HG02970 (cell line): ENCODE data around the gene CRYBG3.
A peak's percentile ranks its signal among the peaks of the same experiment; 100 is the strongest.

Experiments used
- ATAC-seq: cut with Tn5 transposase; IDR thresholded peaks from one replicate; pipeline ENCODE4 v1.9.1; 2021; ENCODE audit warnings: mild to moderate bottlenecking, moderate library complexity, moderate number of reproducible peaks; ENCODE audit not compliant: unreplicated experiment, low FRiP score

The CRYBG3 gene

DNA sequence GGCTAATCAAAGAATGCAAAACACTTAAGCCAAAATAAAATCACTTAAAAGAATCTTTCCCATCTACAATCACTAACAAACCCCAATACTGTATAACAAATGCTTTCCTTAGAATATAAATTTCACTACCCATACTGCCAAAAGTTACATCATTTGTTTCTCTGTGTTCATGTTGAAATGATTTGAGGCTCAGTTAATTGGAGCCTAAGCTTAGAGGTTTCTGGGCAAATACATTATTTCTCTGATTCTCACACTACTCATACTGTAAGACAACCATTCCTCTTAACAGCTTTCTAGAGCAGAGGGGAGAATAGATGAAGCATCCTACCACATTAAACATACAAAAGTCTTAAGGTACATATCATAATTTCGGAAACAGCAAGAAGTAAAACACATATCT, 148.3 kb downstream of the CRYBG3 start:
- ATAC-seq = no peak

DNA sequence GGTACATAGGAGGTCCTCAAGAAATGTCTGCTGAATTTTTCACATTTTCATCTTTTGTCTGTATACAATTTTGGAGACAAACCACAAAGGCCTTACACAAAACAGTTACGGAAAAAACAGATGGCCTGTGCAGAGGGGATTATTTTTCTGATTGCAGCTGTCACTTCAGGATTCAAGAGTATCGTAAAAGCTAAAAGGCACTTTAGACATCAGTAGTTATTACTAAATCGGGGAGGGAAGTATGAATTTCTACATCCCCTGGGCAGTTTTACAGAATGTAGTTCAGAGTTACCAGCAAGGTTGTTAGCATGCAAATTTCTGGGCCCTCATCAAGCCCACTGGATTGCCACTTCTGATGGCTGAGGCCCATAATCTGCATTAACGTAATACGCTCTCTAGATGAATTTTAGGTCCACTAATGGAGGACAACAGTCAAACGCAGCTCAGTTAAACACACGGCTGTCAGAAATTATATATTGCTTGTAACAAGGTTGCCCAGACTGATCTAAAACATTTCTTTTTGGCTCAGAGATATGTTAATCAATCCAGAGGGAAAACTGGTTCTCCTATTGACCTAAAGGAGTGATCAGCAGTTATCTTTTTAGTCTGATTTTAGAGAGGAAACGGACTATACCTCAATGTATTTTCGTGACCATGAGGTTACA, 149.3 kb downstream of the CRYBG3 start:
- ATAC-seq = no peak

DNA sequence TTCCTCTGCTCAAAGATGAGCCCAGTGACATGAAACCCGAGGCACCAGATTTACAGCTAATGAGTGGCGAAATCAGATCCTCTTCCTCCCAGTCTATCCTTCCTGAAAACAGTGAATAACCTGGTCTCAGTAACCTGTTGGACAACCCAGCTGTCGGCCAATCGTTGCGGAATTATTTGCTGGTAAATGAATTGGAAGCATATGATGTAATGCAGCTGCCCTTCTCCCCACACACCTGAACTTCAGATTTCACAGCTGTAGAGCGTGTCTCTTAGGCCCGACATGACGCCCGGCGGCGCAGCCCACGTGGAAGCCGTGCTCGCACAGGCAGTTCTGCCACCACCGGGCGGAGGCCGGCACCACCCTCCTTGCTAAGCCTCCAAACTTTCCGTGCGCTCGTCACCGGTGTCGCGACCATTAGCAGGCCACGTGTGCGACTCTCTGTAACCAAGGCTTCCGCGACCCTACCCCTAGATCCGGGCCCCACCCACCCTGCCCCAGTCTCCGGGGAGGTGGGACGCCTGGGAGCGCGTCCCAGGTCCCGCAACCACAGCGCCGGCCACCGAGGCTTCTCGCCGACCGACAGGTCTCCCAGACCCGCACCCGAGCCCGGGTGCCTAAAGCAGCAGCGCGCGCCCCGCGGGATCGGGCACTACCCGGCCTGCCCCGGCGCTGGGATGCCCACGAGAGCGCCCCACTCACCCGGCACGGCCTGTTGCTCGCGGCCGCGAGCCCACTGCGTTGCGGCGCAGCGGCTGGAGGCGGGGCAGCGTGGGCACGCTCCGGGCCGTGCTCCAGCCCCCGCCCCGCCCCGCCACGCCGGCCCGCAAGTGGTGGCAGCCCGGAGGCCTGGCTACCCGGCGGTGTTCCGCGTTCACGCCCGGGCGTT, 150.1 kb downstream of the CRYBG3 start, which contains the start of gene RIOX2:
Gene RIOX2, minus strand, starts transcription at position 753 of the 889 bp plus-strand sequence. CDS start 4,838 bp downstream, outside the sequence.
- peak; percentile 90 for ATAC-seq

DNA sequence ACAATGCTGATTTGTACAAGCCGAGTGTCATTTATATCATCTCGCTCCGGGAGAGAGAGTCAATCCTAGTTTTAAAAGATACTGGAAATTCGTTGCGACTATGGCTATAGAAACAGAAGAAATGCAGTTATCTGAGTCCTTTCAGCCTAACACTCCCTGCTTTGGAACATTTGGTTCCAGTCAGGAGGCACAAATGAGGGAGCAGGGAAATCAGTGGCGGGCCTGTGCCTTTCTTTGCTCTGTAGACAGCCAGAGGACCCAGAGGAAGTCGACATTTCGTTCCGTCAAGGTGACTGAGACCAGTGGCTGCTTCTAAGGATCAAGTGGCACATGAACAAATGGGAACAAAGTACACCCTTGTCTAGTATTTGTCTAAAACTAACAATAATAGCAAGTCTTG, 151.2 kb downstream of the CRYBG3 start:
- ATAC-seq = no peak

DNA sequence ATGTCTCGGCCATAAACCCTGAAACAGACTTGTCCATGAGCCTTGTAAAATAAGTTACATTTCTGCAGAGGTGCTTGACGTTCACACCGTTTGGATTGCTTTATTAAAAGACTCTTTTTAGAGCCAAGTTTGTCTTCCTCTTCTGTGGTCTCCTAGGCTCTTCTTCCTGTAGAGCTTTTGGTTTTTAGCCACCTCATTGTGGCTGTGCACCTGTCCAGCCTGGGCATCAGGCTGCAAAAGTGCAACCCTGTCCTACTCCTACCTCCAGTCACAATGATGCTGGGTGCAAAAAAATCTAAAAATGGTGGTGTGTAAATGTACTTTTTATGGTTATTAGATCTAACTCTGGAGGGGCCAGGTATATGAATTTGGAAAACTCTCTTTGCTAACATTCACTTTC, 153.2 kb downstream of the CRYBG3 start:
- ATAC-seq = no peak

DNA sequence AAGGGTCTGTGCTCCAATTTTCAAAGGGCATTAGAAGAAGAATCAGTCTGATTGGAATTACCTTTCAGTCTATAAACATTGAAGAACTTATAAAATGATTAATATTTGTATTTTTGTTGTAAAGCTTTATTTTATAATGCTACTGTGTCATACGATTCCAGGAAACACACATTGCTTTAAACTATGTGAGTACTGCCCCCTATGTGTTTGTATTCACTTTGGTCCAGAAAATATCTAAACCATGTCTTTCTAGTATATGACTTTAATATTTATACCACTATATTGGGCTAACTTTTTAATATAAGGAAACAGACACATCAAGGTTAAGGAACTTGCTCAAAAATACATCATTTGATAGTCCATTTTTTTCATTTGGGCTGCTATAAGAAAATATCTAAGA, 153.7 kb downstream of the CRYBG3 start:
- ATAC-seq = no peak

DNA sequence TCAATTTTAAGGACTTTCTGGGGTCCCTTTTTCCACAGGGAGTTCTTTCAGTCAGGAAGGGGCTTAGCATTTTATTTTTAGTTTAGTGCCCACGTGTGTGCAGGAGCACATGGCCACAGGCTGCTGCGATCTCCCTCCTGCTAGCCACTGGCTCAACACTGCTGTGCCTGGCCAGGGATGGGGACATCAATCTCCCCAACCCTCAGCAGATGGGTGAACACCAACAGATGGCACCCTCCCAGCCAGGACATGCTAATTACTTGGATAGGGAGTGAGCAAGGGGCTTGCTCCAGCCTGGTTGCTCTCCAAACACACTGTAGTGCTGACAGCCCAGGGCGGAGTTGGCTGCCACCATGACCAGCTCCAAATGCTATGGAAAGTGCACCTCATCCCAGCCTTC, 157.8 kb downstream of the CRYBG3 start:
- no peak for ATAC-seq

DNA sequence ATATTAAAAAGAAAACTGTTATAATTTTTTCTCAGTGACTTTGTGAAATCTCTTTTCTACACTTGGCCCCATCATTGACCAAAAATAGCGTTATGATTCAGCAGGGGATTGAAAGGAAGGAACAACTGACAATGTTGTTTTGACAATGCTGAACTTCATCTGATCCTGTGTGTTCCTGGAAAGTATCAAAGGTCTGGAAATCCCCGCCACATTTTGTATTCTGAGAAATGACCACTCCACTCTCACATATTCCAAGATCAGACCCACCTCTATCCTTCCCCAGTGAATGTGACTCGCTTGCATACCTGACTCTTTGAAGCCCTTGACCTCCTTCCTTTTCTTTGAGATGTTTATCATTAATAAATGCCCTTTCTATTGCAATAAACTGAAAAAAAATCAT, 160.1 kb downstream of the CRYBG3 start:
- no peak for ATAC-seq

DNA sequence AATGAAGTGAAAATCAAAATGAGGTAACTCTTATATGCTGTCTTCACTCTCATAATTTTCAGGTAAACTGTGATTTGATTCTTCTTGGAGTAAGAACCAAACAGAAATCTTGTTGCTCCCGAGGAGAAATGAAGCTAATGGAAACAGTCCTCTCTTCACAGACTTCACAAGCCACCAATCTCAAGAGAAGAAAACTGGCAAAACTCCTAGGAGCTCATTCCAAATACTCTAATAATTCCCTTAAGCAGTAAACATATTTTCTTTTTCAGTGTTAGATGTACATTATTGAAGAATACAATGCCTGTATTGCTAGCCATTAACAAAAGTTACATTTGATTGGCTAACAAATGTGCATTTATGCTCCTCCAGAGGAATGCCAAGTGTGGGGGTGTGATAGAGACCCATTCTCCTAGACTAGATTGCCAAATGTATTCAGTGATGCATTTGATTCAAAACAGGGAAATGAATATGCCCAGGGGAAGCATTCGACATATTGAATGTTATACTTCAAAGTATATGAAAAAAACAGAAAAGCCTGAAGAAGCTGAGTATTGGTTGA, 162.2 kb downstream of the CRYBG3 start:
- ATAC-seq = no peak

DNA sequence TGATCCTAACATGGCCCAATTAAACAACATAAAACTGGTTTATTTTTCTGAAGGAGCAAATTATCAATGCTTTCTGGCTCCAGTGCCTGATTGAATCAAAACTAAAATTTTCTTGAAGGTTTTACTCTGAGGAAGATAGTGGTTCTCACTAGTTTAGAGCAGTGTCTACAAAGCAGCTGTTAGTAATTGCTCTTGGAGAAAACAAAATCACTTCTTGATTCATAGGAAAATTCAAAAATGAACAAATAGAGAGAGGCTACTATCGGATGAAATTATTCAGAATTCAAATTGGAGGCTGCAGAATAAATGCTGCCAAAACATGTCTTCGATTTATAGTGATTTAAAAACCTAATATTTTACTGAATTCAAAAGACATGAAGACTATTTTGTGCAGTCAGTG, 165.5 kb downstream of the CRYBG3 start:
- no peak for ATAC-seq

DNA sequence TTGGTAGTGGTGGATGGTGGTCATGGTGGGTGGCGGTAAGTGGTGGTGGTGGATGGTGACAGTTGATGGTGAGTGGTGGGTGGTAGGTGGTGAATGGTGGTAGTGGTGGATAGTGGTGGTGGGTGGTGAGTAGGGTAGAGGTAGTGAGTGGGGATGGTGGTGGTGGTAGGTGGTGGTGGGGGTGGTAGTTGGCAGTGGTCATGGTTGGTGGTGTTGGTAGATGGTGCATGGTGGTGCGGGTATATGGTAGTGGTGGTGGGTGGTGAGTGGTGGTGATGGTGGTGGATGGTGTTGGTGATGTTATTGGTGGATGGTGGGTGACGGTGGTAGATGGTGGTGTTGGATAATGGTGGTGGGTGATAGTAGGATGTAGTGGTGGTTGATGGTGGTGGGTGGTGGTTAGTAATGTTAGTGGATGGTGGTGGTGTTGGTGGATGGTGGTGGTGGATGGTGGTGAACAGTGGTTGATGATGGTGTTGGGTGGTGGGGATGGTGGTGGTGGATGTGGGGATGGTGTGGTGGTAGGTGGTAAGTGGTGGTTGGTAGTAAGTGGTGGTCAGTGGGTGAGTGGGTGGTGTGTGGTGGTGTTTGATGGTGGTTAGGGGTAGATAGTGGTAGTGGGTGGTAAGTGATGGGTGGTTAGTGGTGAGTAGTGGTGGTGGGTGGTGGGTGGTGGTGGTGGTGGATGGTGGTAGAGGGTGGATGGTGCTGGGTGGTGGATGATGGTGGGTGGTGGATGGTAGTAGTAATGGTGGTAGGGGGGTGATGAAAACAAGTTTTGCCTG, 167.2 kb downstream of the CRYBG3 start:
- no peak for ATAC-seq

DNA sequence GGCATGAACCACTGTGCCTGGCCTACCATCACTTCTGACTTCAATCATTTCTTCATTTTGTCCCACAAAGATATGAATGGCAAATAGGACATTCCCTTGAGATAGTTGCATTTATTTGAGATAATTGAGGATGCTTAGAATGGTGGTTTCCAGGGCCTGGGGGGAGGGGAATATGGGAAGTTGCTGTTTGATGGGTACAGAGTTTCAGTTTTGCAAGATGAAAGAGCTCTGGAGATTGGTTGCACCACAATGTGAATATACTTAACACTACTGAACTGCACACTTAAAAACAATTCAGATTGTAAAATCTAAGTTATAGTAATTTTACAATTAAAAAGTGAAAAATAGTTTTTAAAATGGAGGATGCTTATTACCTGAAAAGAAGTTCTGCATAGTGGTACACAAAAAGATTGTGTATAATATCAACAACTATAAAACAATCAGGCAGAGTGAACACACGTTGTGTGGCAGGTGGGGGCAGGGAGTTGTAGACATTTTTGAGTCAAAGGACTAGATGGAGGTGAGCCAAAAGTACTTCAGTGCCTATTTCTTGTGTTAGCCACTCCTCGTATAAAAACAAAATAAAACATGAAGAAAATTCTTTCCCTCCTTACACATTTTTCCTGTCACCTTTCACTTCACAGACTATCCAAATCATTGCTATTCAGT, 168.9 kb downstream of the CRYBG3 start:
- no peak for ATAC-seq

DNA sequence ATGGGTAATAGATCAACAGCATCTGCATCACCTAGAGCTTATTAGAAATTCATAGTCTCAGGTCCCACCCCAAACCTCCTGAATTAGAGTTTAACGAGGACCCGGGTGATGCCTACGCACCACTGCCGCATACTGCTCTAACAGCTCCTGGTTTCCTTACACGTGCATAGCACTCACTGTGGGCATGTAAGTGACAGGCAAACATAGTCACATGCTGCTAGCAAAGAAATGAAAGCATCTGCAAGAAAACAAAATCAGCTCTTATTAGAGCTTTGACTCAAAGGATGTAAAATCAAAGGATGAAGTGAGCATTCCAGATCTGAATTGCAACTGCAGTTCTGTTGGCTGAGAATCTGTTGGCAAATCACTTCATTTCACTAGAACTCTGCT, 169.5 kb downstream of the CRYBG3 start:
- no peak for ATAC-seq

DNA sequence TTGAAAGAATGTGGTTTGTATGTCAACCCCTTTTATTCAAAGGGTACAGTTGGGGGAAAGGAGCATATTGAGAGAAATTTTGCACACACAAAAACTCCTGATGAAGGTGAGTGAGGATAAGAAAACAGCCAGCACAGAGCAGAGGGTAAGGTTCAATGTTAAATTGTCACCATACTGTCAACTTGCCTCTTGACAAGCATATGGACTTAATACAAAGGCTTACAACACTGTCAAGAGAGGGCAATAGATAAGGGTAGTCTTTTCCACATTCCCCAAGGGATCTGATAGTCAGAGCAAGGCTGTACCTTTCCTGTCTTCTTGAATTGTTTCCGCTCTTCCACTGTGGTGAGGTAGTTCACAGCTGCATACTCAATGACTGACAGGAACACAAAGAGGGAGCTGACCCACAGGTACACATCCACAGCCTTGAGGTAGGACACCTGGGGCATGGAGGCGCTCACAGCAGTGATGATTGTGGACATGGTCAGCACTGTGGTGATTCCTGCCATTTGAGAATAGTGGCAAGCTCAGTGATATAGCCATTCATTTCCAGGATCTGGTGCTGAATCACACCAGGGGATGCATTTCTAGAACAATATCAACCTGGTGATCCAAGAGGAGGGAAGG, 170.8 kb downstream of the CRYBG3 start:
- no peak for ATAC-seq

DNA sequence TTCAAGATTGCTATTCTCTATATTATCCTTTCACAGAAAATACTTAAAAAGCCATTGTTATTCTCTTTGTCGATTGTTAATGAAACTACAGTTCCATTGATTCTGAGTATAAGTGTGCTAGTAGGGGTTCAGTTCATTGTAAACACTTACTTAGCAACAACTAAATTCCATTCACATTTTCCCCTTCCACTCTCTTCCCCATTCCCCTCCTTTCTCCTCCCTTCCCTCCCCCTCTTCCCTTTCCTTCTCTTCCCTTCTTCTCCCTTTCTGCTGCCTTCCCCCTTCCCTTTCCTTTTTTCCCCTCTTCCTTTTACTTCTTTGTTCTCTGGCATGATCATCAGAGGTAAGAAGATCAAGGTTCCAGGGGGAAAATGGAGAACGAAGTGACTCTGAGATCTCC, 171.7 kb downstream of the CRYBG3 start:
- ATAC-seq = no peak

DNA sequence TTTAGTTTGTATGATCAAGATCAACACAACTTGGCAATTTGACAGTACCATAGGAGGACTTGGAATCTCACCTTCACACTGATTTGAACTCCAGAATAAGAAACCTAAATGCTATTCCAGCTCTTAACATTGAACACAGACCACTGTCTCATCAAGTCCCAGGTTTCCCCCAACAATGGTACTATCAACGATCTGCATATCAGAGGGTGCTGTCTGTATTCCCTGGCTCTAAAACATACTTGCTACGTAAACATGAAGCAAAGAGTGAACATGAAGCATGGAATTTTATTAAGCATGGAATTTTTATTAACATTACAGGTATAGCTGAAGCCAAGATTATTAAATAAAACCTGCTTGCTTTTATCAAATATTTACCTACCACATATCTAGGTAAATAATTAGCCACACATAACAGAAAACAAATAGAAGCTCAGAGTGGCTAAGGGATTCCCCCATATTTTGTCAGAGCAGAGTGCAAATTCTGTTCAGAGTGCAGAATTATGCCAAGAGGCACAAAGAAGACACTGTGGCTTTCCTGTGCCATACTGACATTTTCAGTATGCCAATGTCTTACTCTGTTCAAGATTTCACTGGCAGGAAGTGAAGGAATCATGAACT, 172.6 kb downstream of the CRYBG3 start:
- no peak for ATAC-seq
